GM18519 (cell line): ENCODE measurements around the gene SCP2.

ENCODE experiments used
- ATAC-seq: cut with Tn5 transposase; IDR thresholded peaks from one replicate; pipeline ENCODE4 v1.9.1; 2021; ENCODE audit warnings: mild to moderate bottlenecking, moderate library complexity; ENCODE audit not compliant: unreplicated experiment, low FRiP score

The SCP2 gene

DNA sequence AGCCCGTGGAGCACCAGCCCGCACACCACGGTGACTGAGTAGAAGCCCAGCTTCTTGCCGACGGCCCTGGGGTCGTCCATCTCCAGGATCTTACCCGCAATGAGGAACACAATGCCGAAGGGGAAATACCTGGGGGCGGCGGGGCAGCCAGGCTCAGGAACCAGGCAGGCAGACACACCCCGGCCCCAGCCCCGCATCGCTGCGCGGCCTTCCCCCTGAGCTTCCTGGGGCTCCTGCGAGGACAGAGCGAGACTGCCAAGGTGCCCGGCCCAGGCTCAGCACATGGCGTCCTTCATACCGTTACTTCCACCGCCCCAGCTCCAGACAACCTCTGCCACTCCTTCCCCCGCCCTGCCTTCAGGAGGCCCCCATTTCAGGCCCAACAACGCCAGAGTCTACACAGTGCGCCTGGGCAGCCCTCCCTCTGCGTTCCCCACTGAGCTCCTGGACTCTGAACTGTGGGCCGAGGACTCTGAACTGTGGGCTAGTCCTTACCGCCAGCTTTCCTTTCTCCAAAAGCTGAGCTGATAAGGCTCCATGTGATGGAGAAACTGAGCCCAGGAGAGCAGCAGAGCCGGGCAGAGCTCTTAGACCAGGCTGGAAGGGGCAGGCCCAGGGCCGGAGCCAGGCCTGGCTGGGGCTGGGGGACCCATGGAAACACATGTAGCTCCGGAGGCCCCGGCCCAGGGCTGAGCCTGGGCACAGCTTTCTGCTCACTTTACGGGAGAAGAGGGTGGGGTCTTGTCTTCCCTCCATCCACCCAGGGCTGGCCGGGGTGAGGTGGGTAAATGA, 165.8 kb downstream of the SCP2 start:
- no peak for ATAC-seq

DNA sequence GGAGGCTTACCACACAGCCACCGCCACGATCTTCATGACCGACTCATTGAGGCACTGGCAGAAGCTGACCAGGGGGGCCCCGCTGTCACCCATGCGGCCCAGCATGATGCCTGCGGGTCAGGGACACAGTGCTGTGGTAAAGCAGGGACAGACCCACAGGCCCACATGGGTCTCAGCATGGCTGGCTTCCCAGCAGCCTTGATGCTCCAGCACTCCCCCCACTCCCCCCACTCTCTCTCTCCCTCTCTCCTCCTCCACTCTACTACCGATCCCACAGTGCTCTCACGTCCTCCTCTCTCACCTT, 166.3 kb downstream of the SCP2 start:
- no peak for ATAC-seq

DNA sequence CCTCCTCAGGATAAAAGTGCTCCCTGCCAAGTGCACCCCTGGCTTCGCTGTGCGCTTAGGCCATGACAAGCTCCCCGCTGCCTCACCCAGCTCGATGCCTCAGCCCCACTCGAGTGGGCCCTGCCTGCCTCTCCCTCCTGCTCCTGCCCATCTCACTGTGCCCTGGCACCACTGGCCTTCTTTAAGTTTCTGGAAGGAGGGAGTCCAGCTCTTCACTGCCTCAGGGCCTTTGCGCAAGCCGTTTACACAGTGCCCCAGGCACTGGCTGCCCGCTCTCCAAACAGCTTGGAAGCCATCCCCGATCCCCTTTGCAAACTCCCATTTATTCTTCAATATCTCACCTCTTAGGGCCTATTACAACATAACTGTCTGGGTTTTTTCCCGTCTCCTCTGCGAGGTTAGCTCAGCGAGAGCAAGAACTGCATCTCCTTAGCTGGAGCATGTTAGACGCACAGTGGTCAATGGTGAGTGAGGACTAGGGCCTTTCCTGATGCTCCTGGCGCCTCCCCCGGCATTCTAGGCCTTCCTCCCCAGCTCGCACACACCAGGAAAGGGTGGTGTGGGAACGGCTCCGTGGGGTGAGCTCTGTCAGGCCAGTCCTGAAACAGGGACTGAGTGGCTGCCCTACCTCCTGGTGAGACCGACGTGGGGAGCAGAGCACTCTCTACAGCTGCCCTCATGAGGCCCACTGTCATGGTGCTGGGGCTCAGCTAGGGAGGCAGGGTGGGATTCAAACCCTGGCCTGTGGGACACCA, 166.9 kb downstream of the SCP2 start:
- ATAC-seq, result no peak

DNA sequence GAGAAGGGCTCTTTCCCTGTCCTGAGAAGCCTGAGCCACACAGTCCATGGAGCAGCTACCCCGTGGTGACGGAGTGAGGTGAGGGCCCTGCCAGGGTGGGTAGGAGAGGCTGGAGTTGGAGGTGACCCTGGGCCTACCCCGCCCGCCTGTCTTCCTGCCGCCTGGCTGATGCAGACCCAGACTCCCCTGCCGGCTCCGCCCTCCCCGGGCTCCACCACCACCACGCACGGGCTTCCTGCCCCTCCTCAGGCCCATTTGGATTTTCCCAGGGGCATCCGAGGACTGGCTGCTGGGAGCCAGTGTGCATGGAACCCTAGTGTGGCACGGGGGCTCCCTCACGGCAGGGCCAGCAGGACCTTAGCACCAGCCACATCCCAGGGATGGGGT, 167.4 kb downstream of the SCP2 start:
- no peak for ATAC-seq
